Activated naive CD8-positive, alpha-beta T cell treated with anti-CD3 and anti-CD28 coated beads, Interleukin-2, amount 50 U/mL, for 24 hours (primary cell): ENCODE results near the gene DIDO1.
A peak's percentile ranks its signal among the peaks of the same experiment; 100 is the strongest.
"Not testable (repeated sequence)": the region's sequence is repeated elsewhere in the genome, so short reads cannot be mapped to it uniquely, and the experiment has no call there.

Experiments used
- ATAC-seq: fragments of 150-1000 bp; cut with Tn5 transposase; one replicate; pipeline ENCODE4 v1.10.0; 2021
- DNase-seq: peaks from one replicate; pipeline ENCODE4 v3.0.0; 2021
- H3K27ac Mint-ChIP-seq: one replicate; pipeline ENCODE4 v1.8.0; 2021; ENCODE audit warnings: mild to moderate bottlenecking, mixed read lengths
- H3K27me3 Mint-ChIP-seq: one replicate; pipeline ENCODE4 v1.8.0; 2021; ENCODE audit warnings: mixed read lengths
- H3K36me3 Mint-ChIP-seq: one replicate; pipeline ENCODE4 v1.8.0; 2021; ENCODE audit warnings: low read depth, mixed read lengths
- H3K4me1 Mint-ChIP-seq: one replicate; pipeline ENCODE4 v1.8.0; 2021; ENCODE audit warnings: mixed read lengths
- H3K4me3 Mint-ChIP-seq: one replicate; pipeline ENCODE4 v1.8.0; 2021; ENCODE audit warnings: mild to moderate bottlenecking, moderate library complexity, mixed read lengths
- H3K9me3 Mint-ChIP-seq: one replicate; pipeline ENCODE4 v1.8.0; 2021; ENCODE audit warnings: mixed read lengths

The DIDO1 gene

GRCh38 chr20:62852196-62852595 lies 74.1 kb downstream of the DIDO1 start:
- ATAC-seq = no peak

GRCh38 chr20:62850333-62850974 lies 75.9 kb downstream of the DIDO1 start:
- DNase-seq = no peak
- H3K4me3 Mint-ChIP-seq = no peak overlapping the region
- no peaks in the 10 kb centered on the region for H3K4me1 Mint-ChIP-seq
- peaks cover 14% of the 10 kb centered on the region for H3K36me3 Mint-ChIP-seq
- ATAC-seq = no peak
- no peaks in the 10 kb centered on the region for H3K9me3 Mint-ChIP-seq
- H3K27me3 Mint-ChIP-seq = no peaks in the 10 kb centered on the region
- H3K27ac Mint-ChIP-seq = no peak overlapping the region

More at GRCh38 chr20:62852196-62852595, 74.1 kb downstream of the DIDO1 start:
- Mint-ChIP-seq H3K27ac (no peak overlapping the region), H3K27me3 (no peaks in the 10 kb centered on the region), H3K36me3 (peaks cover 14% of the 10 kb centered on the region), H3K4me1 (no peaks in the 10 kb centered on the region), H3K9me3 (no peaks in the 10 kb centered on the region), H3K4me3 (no peak overlapping the region)
- DNase-seq = no peak

GRCh38 chr20:62849431-62849830 lies 76.9 kb downstream of the DIDO1 start:
- H3K9me3 Mint-ChIP-seq = no peaks in the 10 kb centered on the region
- no peaks in the 10 kb centered on the region for H3K27me3 Mint-ChIP-seq
- H3K4me1 Mint-ChIP-seq = no peaks in the 10 kb centered on the region
- no peak for DNase-seq
- peaks cover 14% of the 10 kb centered on the region for H3K36me3 Mint-ChIP-seq
- H3K27ac Mint-ChIP-seq = no peak overlapping the region
- ATAC-seq = no peak
- no peak overlapping the region for H3K4me3 Mint-ChIP-seq

GRCh38 chr20:62848917-62849316 lies 77.4 kb downstream of the DIDO1 start:
- not testable (repeated sequence) for DNase-seq, H3K9me3 Mint-ChIP-seq, H3K27me3 Mint-ChIP-seq, ATAC-seq, H3K4me3 Mint-ChIP-seq, H3K4me1 Mint-ChIP-seq, H3K27ac Mint-ChIP-seq
- H3K36me3 Mint-ChIP-seq = peaks cover 13% of the 10 kb centered on the region

GRCh38 chr20:62846166-62846890 lies 80.0 kb downstream of the DIDO1 start:
- Mint-ChIP-seq H3K4me1 (no peaks in the 10 kb centered on the region), H3K27ac (no peak overlapping the region), H3K9me3 (no peaks in the 10 kb centered on the region), H3K4me3 (no peak overlapping the region), H3K36me3 (peaks cover 3% of the 10 kb centered on the region), H3K27me3 (no peaks in the 10 kb centered on the region)
- ATAC-seq (no peak), DNase-seq (no peak)

GRCh38 chr20:62845416-62846160 lies 80.7 kb downstream of the DIDO1 start:
- Mint-ChIP-seq H3K4me1 (no peaks in the 10 kb centered on the region), H3K4me3 (no peak overlapping the region), H3K27ac (no peak overlapping the region), H3K9me3 (no peaks in the 10 kb centered on the region), H3K27me3 (no peaks in the 10 kb centered on the region), H3K36me3 (no peaks in the 10 kb centered on the region)
- ATAC-seq (no peak), DNase-seq (no peak)

- no peaks in the 10 kb centered on the region for H3K27me3 Mint-ChIP-seq
- no peak overlapping the region for H3K27ac Mint-ChIP-seq
- H3K4me1 Mint-ChIP-seq = no peaks in the 10 kb centered on the region
- H3K4me3 Mint-ChIP-seq = no peak overlapping the region
- no peaks in the 10 kb centered on the region for H3K9me3 Mint-ChIP-seq
- H3K36me3 Mint-ChIP-seq = no peaks in the 10 kb centered on the region
- ATAC-seq = no peak
- no peak for DNase-seq
These were observed 82.1 kb downstream of the DIDO1 start for GRCh38 chr20:62844182-62844581.

- no peaks in the 10 kb centered on the region for H3K9me3 Mint-ChIP-seq
- no peaks in the 10 kb centered on the region for H3K36me3 Mint-ChIP-seq
- H3K4me1 Mint-ChIP-seq = no peaks in the 10 kb centered on the region
- DNase-seq = no peak
- H3K4me3 Mint-ChIP-seq = no peak overlapping the region
- no peaks in the 10 kb centered on the region for H3K27me3 Mint-ChIP-seq
- no peak overlapping the region for H3K27ac Mint-ChIP-seq
- no peak for ATAC-seq
These were observed 82.6 kb downstream of the DIDO1 start for GRCh38 chr20:62843656-62844055.

GRCh38 chr20:62841705-62842212 lies 84.5 kb downstream of the DIDO1 start:
- H3K4me3 Mint-ChIP-seq = no peak overlapping the region
- no peak for ATAC-seq
- H3K36me3 Mint-ChIP-seq = no peaks in the 10 kb centered on the region
- H3K27me3 Mint-ChIP-seq = no peaks in the 10 kb centered on the region
- H3K4me1 Mint-ChIP-seq = no peaks in the 10 kb centered on the region
- no peaks in the 10 kb centered on the region for H3K9me3 Mint-ChIP-seq
- DNase-seq = no peak
- H3K27ac Mint-ChIP-seq = no peak overlapping the region

GRCh38 chr20:62840244-62841197 lies 85.8 kb downstream of the DIDO1 start:
- DNase-seq (no peak), ATAC-seq (no peak)
- Mint-ChIP-seq H3K4me3 (no peak overlapping the region), H3K36me3 (no peaks in the 10 kb centered on the region), H3K4me1 (no peaks in the 10 kb centered on the region), H3K27ac (no peak overlapping the region), H3K9me3 (no peaks in the 10 kb centered on the region), H3K27me3 (no peaks in the 10 kb centered on the region)

- ATAC-seq = no peak
- Mint-ChIP-seq H3K27me3 (no peaks in the 10 kb centered on the region), H3K4me1 (no peaks in the 10 kb centered on the region), H3K4me3 (no peak overlapping the region), H3K27ac (no peak overlapping the region), H3K36me3 (no peaks in the 10 kb centered on the region), H3K9me3 (no peaks in the 10 kb centered on the region)
- no peak for DNase-seq
These were observed 86.5 kb downstream of the DIDO1 start for GRCh38 chr20:62839816-62840215.

- H3K27ac Mint-ChIP-seq = no peak overlapping the region
- no peaks in the 10 kb centered on the region for H3K9me3 Mint-ChIP-seq
- DNase-seq (no peak), ATAC-seq (no peak)
- no peaks in the 10 kb centered on the region for H3K36me3 Mint-ChIP-seq
- no peaks in the 10 kb centered on the region for H3K4me1 Mint-ChIP-seq
- H3K4me3 Mint-ChIP-seq = no peak overlapping the region
- H3K27me3 Mint-ChIP-seq = no peaks in the 10 kb centered on the region
These were observed 87.0 kb downstream of the DIDO1 start for GRCh38 chr20:62839261-62839660.

- Mint-ChIP-seq H3K27ac (no peak overlapping the region), H3K27me3 (no peaks in the 10 kb centered on the region), H3K4me1 (no peaks in the 10 kb centered on the region), H3K4me3 (no peak overlapping the region), H3K36me3 (no peaks in the 10 kb centered on the region), H3K9me3 (no peaks in the 10 kb centered on the region)
- DNase-seq = no peak
- ATAC-seq = peak; percentile 24
These were observed 88.0 kb downstream of the DIDO1 start for GRCh38 chr20:62838128-62838891.
